ENCODE measurements around the gene RPL18.

The RPL18 gene

DNA sequence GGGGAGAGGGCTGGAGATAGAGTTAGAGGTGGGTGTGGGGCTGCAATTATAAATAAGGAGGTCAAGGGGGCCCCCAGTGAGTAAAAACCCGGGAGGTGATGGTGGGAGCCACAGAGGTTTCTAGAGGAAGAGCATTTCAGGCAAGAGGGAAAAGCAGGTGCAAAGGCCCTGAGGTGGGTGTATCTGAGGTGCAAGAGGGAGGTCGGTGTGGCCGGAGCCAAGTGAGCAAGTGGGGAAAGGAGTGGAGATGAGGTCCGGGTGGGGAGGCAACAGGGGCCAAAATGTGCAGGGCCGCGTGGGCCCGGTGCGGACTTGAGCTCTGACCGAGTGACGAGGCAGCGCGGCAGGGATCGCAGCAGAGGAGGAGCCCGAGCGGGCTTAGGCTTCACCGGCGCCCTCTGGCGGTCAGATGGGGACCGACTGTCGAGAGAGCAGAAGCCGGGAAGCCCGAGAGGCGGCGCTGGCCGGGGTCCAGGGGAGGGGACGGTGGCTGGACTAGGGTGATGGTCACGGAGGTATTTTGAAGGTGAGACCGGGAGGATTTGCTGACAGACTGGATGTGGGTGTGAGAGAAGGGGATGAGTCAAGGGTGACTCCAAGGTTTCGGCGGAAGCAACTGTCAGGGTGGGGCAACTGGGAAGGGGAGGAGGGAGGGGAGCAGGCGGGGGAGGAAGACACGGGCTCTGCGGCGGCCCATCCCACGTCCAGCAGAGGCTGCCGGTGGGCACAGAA is 30.1 kb downstream of the RPL18 start:
- no peaks in the 10 kb centered on the region for H3K36me3 ChIP-seq (ENCODE audit: insufficient read depth, low read length)
- peak overlapping the region; percentile 39 for H3K9ac ChIP-seq (ENCODE audit: low read depth, low read length, poor library complexity, severe bottlenecking)
- H3K9me3 ChIP-seq (ENCODE audit: insufficient read depth, low read depth, low read length) = no peaks in the 10 kb centered on the region
- no peaks in the 10 kb centered on the region for H3K27me3 ChIP-seq (ENCODE audit: insufficient read depth, low read length, poor library complexity, severe bottlenecking)
- no peaks in the 10 kb centered on the region for H4K20me1 ChIP-seq (ENCODE audit: insufficient read depth, low read length, poor library complexity, severe bottlenecking)
- H3K79me2 ChIP-seq (ENCODE audit: insufficient read depth, low read length) = no peaks in the 10 kb centered on the region
- H3K4me2 ChIP-seq (ENCODE audit: low read depth, low read length, poor library complexity, severe bottlenecking) = peak overlapping the region; percentile 68
- peak overlapping the region; percentile 98 for H2AFZ ChIP-seq (ENCODE audit: low read length)
- H3F3A ChIP-seq (ENCODE audit: low read depth) = no peaks in the 10 kb centered on the region
- peak overlapping the region; percentile 69 for H3K4me3 ChIP-seq (ENCODE audit: low read length, poor library complexity, severe bottlenecking)
- H3K4me1 ChIP-seq (ENCODE audit: insufficient read depth, low read length, poor library complexity, severe bottlenecking) = peaks cover 10% of the 10 kb centered on the region
- TF ChIP-seq EZH2phosphoT487 (IDR thresholded peaks at IDR 0.05; ENCODE audit: borderline replicate concordance) = no peak
- peak; percentile 96 for TF ChIP-seq CTCF (conservative IDR thresholded peaks at IDR 0.05; ENCODE audit: low read length)
- H3K9me2 ChIP-seq (replicated peaks; ENCODE audit: low read depth, low read length) = no peaks in the 10 kb centered on the region

DNA sequence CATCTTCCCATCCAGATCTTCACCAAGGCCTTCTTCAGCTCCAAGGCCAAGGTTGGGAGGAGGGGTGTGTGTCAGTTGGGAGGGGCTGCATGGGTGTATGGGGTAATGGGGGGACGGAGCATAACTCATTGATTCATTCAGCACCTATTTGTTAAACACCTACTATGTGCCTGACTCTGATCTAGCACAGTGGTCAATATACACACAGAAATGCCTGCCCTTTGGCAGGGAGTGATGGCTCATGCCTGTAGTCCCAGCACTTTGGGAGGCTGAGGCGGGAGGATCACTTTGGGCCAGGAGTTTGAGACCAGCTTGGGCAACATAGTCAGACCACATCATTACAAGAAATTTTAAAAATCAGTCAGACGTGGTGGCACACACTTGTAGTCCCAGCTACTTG is 31.6 kb downstream of the RPL18 start:
- Histone ChIP-seq H2AFZ (ENCODE audit: low read length) (no peak overlapping the region), H3K27me3 (ENCODE audit: insufficient read depth, low read length, poor library complexity, severe bottlenecking) (no peaks in the 10 kb centered on the region), H3K79me2 (ENCODE audit: insufficient read depth, low read length) (no peaks in the 10 kb centered on the region), H3K4me2 (ENCODE audit: low read depth, low read length, poor library complexity, severe bottlenecking) (no peak overlapping the region), H3K4me3 (ENCODE audit: low read length, poor library complexity, severe bottlenecking) (no peak overlapping the region), H3K9ac (ENCODE audit: low read depth, low read length, poor library complexity, severe bottlenecking) (no peak overlapping the region), H3K36me3 (ENCODE audit: insufficient read depth, low read length) (no peaks in the 10 kb centered on the region), H3K9me2 (replicated peaks; ENCODE audit: low read depth, low read length) (no peaks in the 10 kb centered on the region), H3F3A (ENCODE audit: low read depth) (no peaks in the 10 kb centered on the region), H3K4me1 (ENCODE audit: insufficient read depth, low read length, poor library complexity, severe bottlenecking) (peaks cover 10% of the 10 kb centered on the region), H3K9me3 (ENCODE audit: insufficient read depth, low read depth, low read length) (no peaks in the 10 kb centered on the region), H4K20me1 (ENCODE audit: insufficient read depth, low read length, poor library complexity, severe bottlenecking) (no peaks in the 10 kb centered on the region)
- no peak for TF ChIP-seq EZH2phosphoT487 (IDR thresholded peaks at IDR 0.05; ENCODE audit: borderline replicate concordance)
- TF ChIP-seq CTCF (conservative IDR thresholded peaks at IDR 0.05; ENCODE audit: low read length) = no peak

DNA sequence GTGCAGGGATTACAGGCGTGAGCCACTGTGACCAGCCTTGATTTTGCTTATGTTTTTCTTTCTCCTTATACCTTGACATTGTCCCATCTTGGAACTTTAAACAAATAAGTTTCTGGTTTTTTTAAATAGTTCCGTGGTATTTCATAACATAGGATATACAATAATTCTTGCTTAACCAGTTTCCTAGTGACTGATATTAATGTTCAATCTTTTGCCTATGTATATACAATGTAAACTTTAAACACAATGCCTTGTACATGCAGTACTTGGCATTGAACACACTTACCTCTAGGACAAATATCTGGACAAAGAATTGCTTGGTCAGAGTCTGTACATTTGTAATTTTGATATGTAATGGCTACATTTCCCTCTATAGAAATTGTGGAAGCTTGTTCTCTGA is 36.8 kb downstream of the RPL18 start:
- peaks cover 3% of the 10 kb centered on the region for H3K4me1 ChIP-seq (ENCODE audit: insufficient read depth, low read length, poor library complexity, severe bottlenecking)
- no peaks in the 10 kb centered on the region for H3K9me3 ChIP-seq (ENCODE audit: insufficient read depth, low read depth, low read length)
- H3K9me2 ChIP-seq (replicated peaks; ENCODE audit: low read depth, low read length) = no peaks in the 10 kb centered on the region
- H3K79me2 ChIP-seq (ENCODE audit: insufficient read depth, low read length) = no peaks in the 10 kb centered on the region
- no peaks in the 10 kb centered on the region for H3F3A ChIP-seq (ENCODE audit: low read depth)
- no peak overlapping the region for H3K4me3 ChIP-seq (ENCODE audit: low read length, poor library complexity, severe bottlenecking)
- H2AFZ ChIP-seq (ENCODE audit: low read length) = no peak overlapping the region
- H3K4me2 ChIP-seq (ENCODE audit: low read depth, low read length, poor library complexity, severe bottlenecking) = no peak overlapping the region
- H3K9ac ChIP-seq (ENCODE audit: low read depth, low read length, poor library complexity, severe bottlenecking) = no peak overlapping the region
- no peaks in the 10 kb centered on the region for H4K20me1 ChIP-seq (ENCODE audit: insufficient read depth, low read length, poor library complexity, severe bottlenecking)
- TF ChIP-seq CTCF (conservative IDR thresholded peaks at IDR 0.05; ENCODE audit: low read length) = no peak
- TF ChIP-seq EZH2phosphoT487 (IDR thresholded peaks at IDR 0.05; ENCODE audit: borderline replicate concordance) = no peak
- H3K36me3 ChIP-seq (ENCODE audit: insufficient read depth, low read length) = no peaks in the 10 kb centered on the region
- H3K27me3 ChIP-seq (ENCODE audit: insufficient read depth, low read length, poor library complexity, severe bottlenecking) = no peaks in the 10 kb centered on the region
